Body of pancreas (tissue), 4 donors: ENCODE data around the gene PROX2. TPM values are rescaled to one million over a fixed set of nuclear protein-coding genes. Genes with fewer than 3 reads are reported as not detected.

ENCODE experiments used
- ATAC-seq: fragments of 150-250 bp; one replicate; pipeline ENCODE4 v1.9.1; 2016
- DNase-seq, 4 donors: peaks; one replicate each; pipeline ENCODE4 v3.0.0-alpha.2; 2019
- H3K27ac ChIP-seq, 4 donors: fragments of 200-600 bp; sonication (generic); 1 replicate in 3 of 4; 2 replicates in 1 of 4; pipeline versions ENCODE4 v1.5.1 to v1.6.1; 2016 to 2019; ENCODE audit warnings: mild to moderate bottlenecking in 1 of 4, mixed read lengths in 1 of 4, moderate library complexity in 1 of 4
- H3K27me3 ChIP-seq, 2 donors: fragments of 200-600 bp; sonication (generic); one replicate each; pipeline ENCODE4 v1.6.0; 2016; ENCODE audit warnings: mild to moderate bottlenecking in 1 of 2
- H3K36me3 ChIP-seq, 2 donors: fragments of 200-600 bp; sonication (generic); replicated peaks in 1 of 2; 2 replicates each; pipeline ENCODE4 v1.5.1; 2016; ENCODE audit warnings: low read depth in 2 of 2; ENCODE audit not compliant: insufficient read depth in 1 of 2
- H3K4me1 ChIP-seq: fragments of 200-600 bp; sonication (generic); one replicate; pipeline ENCODE4 v1.6.0; 2016
- H3K4me3 ChIP-seq, 2 donors: fragments of 200-600 bp; sonication (generic); 1 replicate in 1 of 2; 2 replicates in 1 of 2; pipeline ENCODE4 v1.5.1; 2016 to 2019
- H3K9me3 ChIP-seq, 3 donors: fragments of 200-600 bp; sonication (generic); 1 replicate in 2 of 3; 2 replicates in 1 of 3; pipeline ENCODE4 v1.5.1; 2016
- CTCF ChIP-seq, 7 experiments: fragments of 450-650 bp in 4 of 7; fragments of 200-600 bp in 3 of 7; sonication (generic) in 3 of 7; IDR thresholded peaks; one replicate each; pipeline ENCODE4 v1.5.1; 2016 to 2019; ENCODE audit warnings: antibody characterized with exemption in 7 of 7
- POLR2A ChIP-seq, 3 donors: fragments of 450-650 bp; IDR thresholded peaks; one replicate each; pipeline ENCODE4 v1.6.1; 2016; ENCODE audit warnings: antibody characterized with exemption in 3 of 3, mild to moderate bottlenecking in 2 of 3
- WGBS, 2 donors: methylation state at CpG; one replicate each; pipeline ENCODE4 v1.1.5; 2017; 5-methylcytosine and 5-hydroxymethylcytosine counted together
- intact Hi-C: fragments of 100-400 bp; cut with DNase I; formaldehyde crosslinking; loops from one replicate; pipeline ENCODE4 v1.15.1; 2023
- total RNA-seq, 2 donors: library from RNA; depleted of rRNA; stranded (reverse); fragments of >200 nt; gene quantifications; one replicate each; pipeline ENCODE4 v1.1.0, GENCODE V29; 2016

PROX2 gene
- total RNA-seq, 2 donors from 2014 or later, result 0.52 TPM; not detected in 1

DNA sequence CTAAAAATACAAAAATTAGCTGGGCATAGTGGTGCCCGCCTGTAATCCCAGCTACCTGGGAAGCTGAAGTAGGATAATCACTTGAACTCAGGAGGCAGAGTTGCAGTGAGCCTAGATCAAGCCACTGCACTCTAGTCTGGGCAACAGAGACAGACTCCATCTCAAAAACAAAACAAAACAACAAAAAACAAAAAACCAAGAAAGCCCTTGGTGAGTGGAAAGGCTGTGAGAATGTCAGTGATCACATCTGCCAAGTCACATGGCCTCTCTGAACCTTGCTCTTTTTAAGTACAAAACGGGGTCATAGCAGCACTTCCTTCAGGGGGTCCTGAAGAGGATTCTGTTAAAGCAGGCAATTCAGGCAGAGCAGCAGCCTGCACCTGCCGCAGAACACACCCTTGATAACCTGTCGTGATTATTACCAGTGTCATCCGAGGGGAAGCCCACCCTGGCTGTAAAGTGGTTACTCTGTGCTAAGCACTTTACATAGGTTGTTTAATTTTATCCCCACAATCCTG is 37.5 kb upstream of the PROX2 start:
- H3K9me3 ChIP-seq, result no peaks in the 10 kb centered on the region
- H3K27me3 ChIP-seq, result no peaks in the 10 kb centered on the region
- WGBS, 2 donors, result 68 to 84% methylated on average over 5 of the region's 5 CpGs
- no peaks in the 10 kb centered on the region for H3K4me1 ChIP-seq
- no peak overlapping the region for H3K4me3 ChIP-seq
- DNase-seq, result no peak
- no peak overlapping the region for H3K27ac ChIP-seq
- H3K36me3 ChIP-seq, result no peaks in the 10 kb centered on the region
- no peak for ATAC-seq
- TF ChIP-seq POLR2A (IDR thresholded peaks at IDR 0.05), result no peak
- TF ChIP-seq CTCF (IDR thresholded peaks at IDR 0.05), result no peak
- intact Hi-C loops, result no loop called here

DNA sequence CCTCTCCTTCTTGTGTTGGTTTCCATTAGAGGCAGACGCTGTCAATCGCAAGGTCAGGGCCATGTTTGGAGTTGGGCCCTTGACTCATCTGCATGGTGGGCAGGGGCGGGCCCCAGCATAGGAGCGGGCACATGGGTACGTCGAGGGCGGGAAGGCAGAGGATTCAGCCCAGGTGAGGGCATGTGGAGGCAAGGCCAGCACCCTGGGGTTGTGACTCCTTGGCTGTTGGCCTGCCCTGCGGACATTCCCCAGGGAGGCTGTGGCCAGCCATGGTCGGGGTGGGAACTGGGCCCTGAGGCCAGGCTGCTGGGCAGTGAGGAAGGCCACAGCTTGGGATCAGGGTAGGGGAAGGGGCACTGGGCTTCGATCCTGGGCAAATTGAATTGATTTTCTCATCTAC is 36.9 kb upstream of the PROX2 start:
- Histone ChIP-seq H3K27me3 (no peaks in the 10 kb centered on the region), H3K4me1 (no peaks in the 10 kb centered on the region), H3K4me3 (no peak overlapping the region), H3K36me3 (no peaks in the 10 kb centered on the region), H3K9me3 (no peaks in the 10 kb centered on the region), H3K27ac (no peak overlapping the region)
- intact Hi-C loops, result no loop called here
- ATAC-seq, result no peak
- no peak for DNase-seq
- TF ChIP-seq CTCF (IDR thresholded peaks at IDR 0.05) (no peak), POLR2A (IDR thresholded peaks at IDR 0.05) (no peak)
- 89 to 91% methylated on average over 7 to 10 of the region's 10 CpGs for WGBS, 2 donors

- no peak for DNase-seq
Measured at GRCh38 chr14:74912111-74912510, 36.2 kb upstream of the PROX2 start.

DNA sequence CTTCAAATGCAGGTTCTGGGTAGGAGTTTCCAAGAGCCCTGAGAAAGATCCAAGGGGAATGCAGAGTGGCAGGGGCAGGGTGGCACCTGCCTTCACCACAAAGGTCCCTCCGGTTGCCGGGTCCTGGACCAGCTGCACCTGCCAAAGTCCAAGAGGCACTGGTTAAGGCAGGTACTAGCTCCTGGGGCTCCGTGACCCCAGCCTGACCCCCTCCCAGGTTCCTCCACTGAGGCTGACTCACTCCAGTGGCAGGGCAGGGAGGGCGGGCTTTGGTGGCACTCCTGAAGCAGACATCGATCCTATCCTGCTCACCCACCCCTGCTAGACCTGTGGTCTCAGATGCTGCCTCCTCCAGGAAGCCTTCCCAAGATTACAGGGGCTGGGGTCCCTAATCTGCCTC is 35.8 kb upstream of the PROX2 start:
- 90% methylated on average over 5 of the region's 5 CpGs; no CpG with 5 or more reads in 1 of the 2 donors for WGBS, 2 donors
- intact Hi-C loops, result no loop called here

More at GRCh38 chr14:74912111-74912510, 36.2 kb upstream of the PROX2 start:
- Histone ChIP-seq H3K4me1 (no peaks in the 10 kb centered on the region), H3K27ac (no peak overlapping the region), H3K27me3 (no peaks in the 10 kb centered on the region), H3K9me3 (no peaks in the 10 kb centered on the region), H3K4me3 (no peak overlapping the region), H3K36me3 (no peaks in the 10 kb centered on the region)
- TF ChIP-seq CTCF (IDR thresholded peaks at IDR 0.05) (no peak), POLR2A (IDR thresholded peaks at IDR 0.05) (no peak)
- intact Hi-C loops, result no loop called here
- WGBS, 2 donors, result 81 to 86% methylated on average over 6 of the region's 6 CpGs
- no peak for ATAC-seq

More for the DNA sequence above, 35.8 kb upstream of the PROX2 start:
- TF ChIP-seq CTCF (IDR thresholded peaks at IDR 0.05), result no peak
- TF ChIP-seq POLR2A (IDR thresholded peaks at IDR 0.05), result no peak
- Histone ChIP-seq H3K36me3 (no peaks in the 10 kb centered on the region), H3K27me3 (no peaks in the 10 kb centered on the region), H3K9me3 (no peaks in the 10 kb centered on the region), H3K4me1 (no peaks in the 10 kb centered on the region), H3K27ac (no peak overlapping the region), H3K4me3 (no peak overlapping the region)
- DNase-seq (no peak), ATAC-seq (no peak)
